Urinary bladder (tissue), 4 donors: ENCODE data around the gene CGB7. TPM values are rescaled to one million over a fixed set of nuclear protein-coding genes. Genes with fewer than 3 reads are reported as not detected.
"Not testable (repeated sequence)": the region's sequence is repeated elsewhere in the genome, so short reads cannot be mapped to it uniquely, and the experiment has no call there.

ENCODE experiments used
- DNase-seq: peaks from one replicate; pipeline ENCODE4 v3.0.0-alpha.2; 2015; ENCODE audit errors: extremely low spot score
- H3K27ac ChIP-seq: one replicate; pipeline ENCODE4 v1.5.1; 2013; ENCODE audit warnings: low read depth, mild to moderate bottlenecking, moderate library complexity
- H3K36me3 ChIP-seq: one replicate; pipeline ENCODE4 v1.6.1; 2013; ENCODE audit warnings: mild to moderate bottlenecking, moderate library complexity; ENCODE audit not compliant: insufficient read depth
- H3K4me1 ChIP-seq: one replicate; pipeline ENCODE4 v1.6.1; 2013; ENCODE audit warnings: mild to moderate bottlenecking, moderate library complexity; ENCODE audit not compliant: insufficient read depth
- H3K4me3 ChIP-seq: one replicate; pipeline ENCODE4 v1.5.1; 2013; ENCODE audit warnings: low read depth, low read length
- WGBS: extraction: QIAGEN DNeasy Blood & Tissue Kit; methylation state at CpG from one replicate; pipeline ENCODE4 v1.1.7; 2013; 5-methylcytosine and 5-hydroxymethylcytosine counted together
- polyA plus RNA-seq: library from polyadenylated mRNA; stranded (reverse); fragments of 200-250 nt; gene quantifications from one replicate; pipeline ENCODE4 v1.2.3, GENCODE V29; 2013
- total RNA-seq: library from RNA; depleted of rRNA; stranded (reverse); fragments of >200 nt; gene quantifications from one replicate; pipeline ENCODE4 v1.2.3, GENCODE V29; 2014
- donor health status: healthy with polysubstance abuse.
- donor health status: healthy.

Gene CGB7
- total and polyA plus RNA-seq, 2 donors: 0.37 TPM; not detected in 1

DNA sequence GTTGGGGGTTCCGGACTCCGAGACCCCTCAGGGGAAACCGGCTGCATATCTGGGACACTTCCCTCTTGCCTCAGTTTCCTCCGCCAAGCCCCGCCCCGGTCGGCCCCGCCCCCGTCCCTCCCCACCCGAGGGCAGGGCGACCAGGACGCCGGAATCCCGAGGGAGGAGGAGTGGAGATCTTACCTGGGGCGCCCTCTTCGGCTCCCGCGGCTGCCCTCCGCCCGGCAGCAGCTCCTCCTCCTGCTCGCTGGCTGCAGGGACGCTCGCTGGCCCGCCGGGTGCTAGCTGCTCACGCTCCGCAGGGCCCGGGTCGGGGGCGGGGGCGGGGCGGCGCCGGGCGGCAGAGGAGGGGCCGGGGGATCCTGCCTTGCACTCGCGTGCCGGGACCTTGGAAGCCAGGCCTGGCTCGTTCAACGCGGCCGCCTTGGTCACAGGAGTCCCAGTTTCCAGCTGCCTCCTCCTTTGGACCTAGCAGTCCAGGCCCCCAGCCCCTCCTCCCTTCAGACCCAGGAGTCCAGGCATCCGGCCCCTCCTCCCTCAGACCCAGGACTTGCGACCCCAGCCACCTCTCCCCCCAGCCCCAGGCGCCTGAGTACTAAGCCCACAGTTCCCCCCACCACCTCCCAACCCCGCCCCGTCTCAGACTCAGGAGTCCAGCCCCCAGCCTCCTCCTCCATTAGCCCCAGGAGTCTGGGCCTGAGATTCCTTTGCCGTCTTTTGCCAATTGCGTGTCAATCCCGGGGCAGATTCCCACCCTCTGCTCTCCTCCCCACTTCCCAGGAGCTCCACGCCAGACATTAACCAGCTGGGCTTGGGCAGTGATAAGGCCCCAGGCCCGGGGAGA is 7.4 kb upstream of the CGB7 start, which contains the start of gene NTF4:
NTF4 (minus strand) TSS at position 51 of the 844 bp plus-strand sequence. CDS start 2,821 bp downstream, outside the sequence.
- no peaks in the 10 kb centered on the region for H3K36me3 ChIP-seq
- H3K27ac ChIP-seq: no peak within 1 kb of the TSS
- no peaks in the 10 kb centered on the region for H3K4me1 ChIP-seq
- 4% methylated on average over 53 of the region's 53 CpGs for WGBS
- H3K4me3 ChIP-seq: peak within 1 kb of the TSS; percentile 31
- no peak for DNase-seq

GRCh38 chr19:49064029-49064629 is 6.6 kb upstream of the CGB7 start:
- H3K4me3 ChIP-seq: no peak overlapping the region
- no peak overlapping the region for H3K27ac ChIP-seq
- DNase-seq: no peak
- WGBS: 55% methylated on average over 10 of the region's 10 CpGs
- no peaks in the 10 kb centered on the region for H3K36me3 ChIP-seq
- no peaks in the 10 kb centered on the region for H3K4me1 ChIP-seq

- no peak overlapping the region for H3K4me3 ChIP-seq
- DNase-seq: no peak
- no peaks in the 10 kb centered on the region for H3K4me1 ChIP-seq
- H3K36me3 ChIP-seq: no peaks in the 10 kb centered on the region
- WGBS: 77% methylated on average over 25 of the region's 25 CpGs
- H3K27ac ChIP-seq: no peak overlapping the region
These were observed 3.9 kb upstream of the CGB7 start for GRCh38 chr19:49061445-49061844.

DNA sequence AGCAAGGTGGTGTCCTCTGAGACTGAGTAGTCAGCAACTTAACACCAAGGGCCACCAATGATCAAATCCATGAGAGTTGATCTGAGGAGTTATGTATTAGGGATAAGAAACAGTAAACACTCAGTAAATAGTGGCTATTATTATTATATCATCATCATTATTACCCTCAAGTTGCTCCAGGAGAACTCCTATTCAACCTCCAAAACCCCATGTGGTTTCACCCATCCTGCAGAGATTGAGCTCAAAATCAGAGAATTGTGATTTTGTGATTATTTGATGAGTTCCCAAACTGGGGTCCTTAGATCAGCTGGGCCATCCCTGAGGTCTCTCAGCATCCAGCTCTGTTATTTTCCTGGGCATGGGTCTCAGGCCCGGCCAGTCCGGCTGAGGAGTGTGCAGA is 3.5 kb upstream of the CGB7 start:
- Histone ChIP-seq H3K4me3 (no peak overlapping the region), H3K36me3 (no peaks in the 10 kb centered on the region), H3K27ac (no peak overlapping the region), H3K4me1 (no peaks in the 10 kb centered on the region)
- WGBS: 99% methylated on average over 2 of the region's 2 CpGs
- no peak for DNase-seq

DNA sequence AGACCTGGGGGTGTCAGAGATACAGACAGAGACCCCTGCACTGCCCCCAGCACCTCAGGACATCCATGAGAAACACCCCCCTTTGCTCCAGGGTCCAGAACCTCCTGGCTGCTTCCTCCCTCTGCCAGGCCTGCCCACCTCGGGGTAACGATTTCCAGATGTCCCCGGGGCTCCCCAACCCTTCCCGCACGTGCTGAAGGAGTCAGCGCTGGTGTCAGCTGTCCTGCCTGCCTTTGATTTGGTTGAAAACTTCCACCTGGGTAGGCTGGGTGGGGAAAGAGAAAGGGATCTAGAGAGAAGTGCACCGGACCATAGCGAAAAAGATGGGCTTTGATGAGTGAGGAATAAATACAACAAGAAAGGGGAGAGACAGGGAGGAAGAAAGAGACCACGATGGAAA is 1.5 kb upstream of the CGB7 start:
- H3K4me3 ChIP-seq: no peak overlapping the region
- no peak overlapping the region for H3K27ac ChIP-seq
- H3K36me3 ChIP-seq: no peaks in the 10 kb centered on the region
- no peak for DNase-seq
- WGBS: 35% methylated on average over 9 of the region's 9 CpGs
- H3K4me1 ChIP-seq: no peaks in the 10 kb centered on the region

DNA sequence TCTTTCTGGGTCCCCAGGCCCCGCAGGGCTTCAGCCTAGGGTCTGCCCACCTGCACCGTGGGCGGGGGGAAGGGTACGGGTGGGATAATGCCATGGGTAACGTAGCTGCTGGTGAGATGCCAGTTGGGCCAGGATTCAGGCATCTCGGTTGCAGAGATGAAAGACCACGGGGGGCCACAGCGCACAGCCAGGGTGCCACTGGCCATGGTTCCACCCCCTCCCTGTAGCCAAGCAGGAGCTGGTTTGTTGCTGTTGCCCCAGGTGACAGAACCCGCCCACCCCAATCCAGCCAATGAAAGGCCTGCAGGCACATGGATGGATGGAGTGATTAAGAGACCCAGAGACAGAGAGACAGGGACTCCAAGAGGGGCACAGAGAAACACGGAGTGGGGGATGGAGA is 1.0 kb upstream of the CGB7 start:
- no peaks in the 10 kb centered on the region for H3K4me1 ChIP-seq
- 35% methylated on average over 10 of the region's 10 CpGs for WGBS
- no peak overlapping the region for H3K27ac ChIP-seq
- no peak overlapping the region for H3K4me3 ChIP-seq
- no peaks in the 10 kb centered on the region for H3K36me3 ChIP-seq
- no peak for DNase-seq

DNA sequence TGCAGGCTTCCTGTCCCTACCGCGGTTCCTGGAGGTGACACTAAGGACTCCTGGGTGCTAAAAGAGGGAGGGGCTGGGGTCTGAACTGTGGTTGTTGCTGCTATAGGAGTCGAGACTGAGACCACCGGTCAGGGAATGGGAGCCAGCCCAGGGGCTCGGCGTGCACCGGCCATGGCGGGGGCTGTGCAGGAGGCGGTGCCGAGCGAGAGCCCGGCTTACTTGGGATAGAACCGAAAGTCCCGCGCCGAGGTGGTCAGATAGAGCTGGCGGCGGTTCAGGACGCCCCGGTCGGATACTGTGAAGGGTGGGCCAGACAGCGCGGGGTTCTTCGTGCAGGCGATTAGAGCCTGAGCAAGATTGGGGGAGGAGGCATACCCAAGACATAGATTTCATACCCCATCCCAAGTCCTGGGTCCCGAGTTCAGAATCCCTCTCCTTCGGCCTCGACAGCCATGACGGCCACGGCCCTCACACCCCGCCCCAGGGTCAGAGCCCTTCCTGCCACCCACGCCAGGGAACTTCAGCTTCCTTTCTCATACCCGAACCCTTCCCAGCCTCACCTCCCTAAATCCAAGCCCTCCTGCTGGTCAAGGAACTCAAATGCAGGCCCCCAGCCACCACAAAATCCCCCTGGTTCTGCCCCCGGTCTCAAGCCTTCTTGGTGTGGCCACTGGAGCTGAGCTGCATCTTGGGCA is 500 bp downstream of the CGB7 start:
- WGBS: 3% methylated on average over 34 of the region's 34 CpGs
- H3K27ac ChIP-seq, H3K36me3 ChIP-seq, H3K4me1 ChIP-seq, DNase-seq: not testable (repeated sequence)
- peak overlapping the region; percentile 46 for H3K4me3 ChIP-seq

GRCh38 chr19:49056101-49056901 is 1.2 kb downstream of the CGB7 start:
- Histone ChIP-seq H3K27ac (no peak overlapping the region), H3K4me1 (no peaks in the 10 kb centered on the region), H3K36me3 (no peaks in the 10 kb centered on the region), H3K4me3 (peak overlapping the region; percentile 46)
- no peak for DNase-seq
- WGBS: under 1% methylated on average over 63 of the region's 63 CpGs

DNA sequence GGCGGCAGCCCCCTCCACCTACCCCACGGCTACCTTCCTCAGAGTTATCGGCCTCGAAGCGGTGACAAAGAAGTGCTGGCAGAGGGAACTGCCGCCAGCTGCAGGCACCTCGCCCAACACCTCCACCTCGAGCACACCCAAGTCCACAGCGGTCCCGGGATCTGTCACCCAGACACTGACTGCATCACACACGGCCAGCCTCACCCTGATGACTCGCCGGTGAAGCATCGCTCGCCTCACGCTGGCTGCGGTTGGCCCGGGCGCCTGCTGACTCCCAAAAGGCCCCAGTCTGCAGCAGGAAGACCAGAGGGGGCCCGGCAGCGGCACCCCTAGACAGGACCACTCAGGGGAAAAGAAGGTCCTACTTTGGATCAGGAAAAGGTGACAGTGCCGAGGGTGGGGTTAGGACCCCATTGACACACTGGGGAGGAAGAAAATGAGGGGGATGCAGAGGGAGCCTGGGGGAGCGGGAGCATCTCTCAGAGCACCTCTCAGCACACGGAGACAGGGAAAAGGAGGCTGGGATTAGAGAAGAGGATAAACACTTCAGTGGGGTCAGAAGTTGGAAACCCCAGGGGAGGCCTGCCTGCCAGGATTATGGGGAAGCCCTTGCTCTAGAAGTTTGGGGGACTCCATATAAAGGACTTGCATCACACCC is 7.0 kb downstream of the CGB7 start:
- not testable (repeated sequence) for H3K4me3 ChIP-seq, H3K4me1 ChIP-seq, H3K36me3 ChIP-seq, DNase-seq, H3K27ac ChIP-seq
- 72% methylated on average over 24 of the region's 24 CpGs for WGBS

DNA sequence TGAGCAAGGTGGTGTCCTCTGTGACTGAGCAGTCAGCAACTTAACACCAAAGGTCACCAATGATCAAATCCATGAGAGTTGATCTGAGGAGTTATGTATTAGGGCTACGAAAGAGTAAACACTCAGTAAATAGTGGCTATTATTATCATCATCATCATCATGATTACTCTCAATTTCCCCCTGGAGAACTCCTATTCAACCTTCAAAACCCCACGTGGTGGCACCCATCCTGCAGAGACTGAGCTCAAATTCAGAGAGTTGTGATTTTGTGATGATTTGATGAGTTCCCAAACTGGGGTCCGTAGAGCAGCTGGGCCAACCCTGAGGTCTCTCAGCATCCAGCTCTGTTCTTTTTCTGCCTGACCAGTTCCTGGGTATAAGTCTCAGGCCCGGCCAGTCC is 7.7 kb downstream of the CGB7 start:
- H3K4me1 ChIP-seq, DNase-seq, H3K27ac ChIP-seq, H3K4me3 ChIP-seq, H3K36me3 ChIP-seq: not testable (repeated sequence)
- 82% methylated on average over 3 of the region's 4 CpGs for WGBS

DNA sequence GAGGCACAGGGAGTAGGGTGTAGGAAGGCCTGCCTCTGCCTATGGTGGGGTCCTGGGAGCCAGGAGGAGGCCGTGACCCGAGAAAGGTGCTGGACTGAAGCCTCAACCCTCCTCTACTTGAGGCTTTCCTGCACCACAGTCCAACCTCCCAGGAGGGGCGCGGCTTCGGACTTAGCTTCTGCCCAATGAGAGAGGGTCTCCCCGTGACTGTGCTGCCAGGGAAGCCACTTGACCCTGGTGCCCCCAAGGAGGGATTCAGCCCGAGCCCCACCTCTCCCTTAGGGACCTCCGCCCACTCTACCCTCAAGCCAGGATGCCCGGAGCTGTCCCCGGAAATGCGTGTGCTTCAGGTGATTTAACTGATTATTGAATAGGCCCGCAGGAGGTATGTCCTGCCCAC is 8.5 kb downstream of the CGB7 start, which contains the start of gene CGB8:
CGB8 (minus strand) TSS at position 101 of the 400 bp plus-strand sequence. CDS start 372 bp downstream, outside the sequence.
- DNase-seq, H3K4me3 ChIP-seq, H3K4me1 ChIP-seq, H3K27ac ChIP-seq, H3K36me3 ChIP-seq: not testable (repeated sequence)
- 64% methylated on average over 10 of the region's 12 CpGs for WGBS

- not testable (repeated sequence) for H3K36me3 ChIP-seq, H3K4me3 ChIP-seq, H3K27ac ChIP-seq, H3K4me1 ChIP-seq, DNase-seq
- 64% methylated on average over 15 of the region's 15 CpGs for WGBS
These were observed 14.0 kb downstream of the CGB7 start, which contains the start of gene CGB5 for GRCh38 chr19:49043548-49043947. CGB5 (plus strand) TSS chr19:49043848; CDS start chr19:49044210, 362 bp downstream.

DNA sequence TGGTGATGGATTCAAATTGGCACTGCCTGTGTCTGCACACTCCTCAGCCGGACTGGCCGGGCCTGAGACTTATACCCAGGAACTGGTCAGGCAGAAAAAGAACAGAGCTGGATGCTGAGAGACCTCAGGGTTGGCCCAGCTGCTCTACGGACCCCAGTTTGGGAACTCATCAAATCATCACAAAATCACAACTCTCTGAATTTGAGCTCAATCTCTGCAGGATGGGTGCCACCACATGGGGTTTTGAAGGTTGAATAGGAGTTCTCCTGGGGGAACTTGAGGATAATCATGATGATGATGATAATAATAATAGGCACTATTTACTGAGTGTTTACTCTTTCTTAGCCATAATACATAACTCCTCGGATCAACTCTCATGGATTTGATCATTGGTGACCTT is 14.9 kb downstream of the CGB7 start:
- not testable (repeated sequence) for H3K4me3 ChIP-seq, H3K36me3 ChIP-seq, DNase-seq, H3K27ac ChIP-seq, H3K4me1 ChIP-seq
- WGBS: 88% methylated on average over 3 of the region's 4 CpGs
